COLO668 (cell line): ENCODE results near the gene PRRC2B.
A peak's percentile ranks its signal among the peaks of the same experiment; 100 is the strongest.

ENCODE experiments used
- DNase-seq: peaks from one replicate; lab custom pipeline; 2025; ENCODE audit not compliant: unreplicated experiment; lab: John Stamatoyannopoulos, UW

PRRC2B gene

DNA sequence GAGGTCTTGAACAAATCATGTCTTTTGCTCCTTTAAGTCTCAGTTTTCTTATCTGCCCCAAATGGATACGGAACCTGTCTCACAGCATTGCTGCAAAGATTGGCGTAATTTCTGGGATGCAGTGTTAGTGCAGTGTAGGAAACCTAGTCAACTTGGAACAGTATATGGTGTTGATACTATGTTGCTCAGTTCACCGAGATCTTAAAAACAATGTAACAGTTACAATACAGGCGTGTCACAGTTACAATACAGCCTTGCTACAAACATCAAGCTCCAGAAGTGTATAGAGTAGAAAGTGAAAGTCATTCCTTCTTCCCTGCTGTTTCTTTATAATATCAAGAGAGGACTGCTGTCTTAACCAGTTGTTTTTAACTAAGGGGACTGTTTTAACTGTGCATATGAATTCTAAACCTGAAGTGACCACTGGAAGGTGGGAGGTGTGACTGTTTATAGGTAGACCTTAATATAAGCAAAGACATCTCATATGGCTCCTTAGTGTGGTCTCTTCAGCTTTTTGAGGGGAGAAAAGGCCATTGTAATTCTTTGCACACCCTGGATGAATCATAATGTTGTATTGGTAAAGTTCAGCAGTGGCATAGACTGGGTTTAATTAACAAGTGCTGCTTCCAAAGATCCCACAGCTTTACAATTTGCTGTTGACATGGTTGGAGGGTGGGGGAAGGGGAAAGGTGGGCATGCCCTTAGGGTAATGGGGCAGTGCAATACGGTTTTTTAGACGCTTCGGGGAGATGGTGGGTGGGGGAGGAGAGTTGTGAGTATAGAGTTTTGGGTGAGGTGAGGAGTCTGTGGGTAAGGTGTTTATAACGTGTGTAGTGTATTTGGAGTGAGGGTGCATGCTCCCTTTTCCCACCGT is 12.9 kb downstream of the PRRC2B start:
- DNase-seq, result no peak

DNA sequence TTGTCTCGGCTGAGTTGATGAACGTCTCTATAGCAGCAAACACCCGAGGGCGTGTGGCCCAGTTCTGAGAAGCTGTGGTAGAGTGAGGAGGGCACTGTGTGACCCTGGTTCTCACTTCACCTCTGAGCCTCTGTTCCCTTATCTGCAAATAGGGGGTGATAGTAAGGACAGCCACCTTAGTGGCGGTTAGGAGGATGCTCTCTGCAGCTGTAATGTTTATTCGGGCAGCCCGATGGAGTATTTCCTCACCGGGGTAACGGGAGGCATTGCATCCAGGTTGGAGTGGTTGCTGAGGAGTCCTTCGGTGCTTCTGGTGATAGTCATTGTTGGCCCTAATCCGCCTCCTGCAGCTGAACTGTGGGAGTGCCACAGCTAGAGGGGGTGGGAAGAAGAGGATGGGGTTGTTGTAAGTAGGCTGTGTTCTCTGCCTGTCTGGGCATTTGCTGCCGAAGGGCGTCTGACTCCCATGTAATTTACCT is 13.9 kb downstream of the PRRC2B start:
- peak; percentile 36 for DNase-seq

DNA sequence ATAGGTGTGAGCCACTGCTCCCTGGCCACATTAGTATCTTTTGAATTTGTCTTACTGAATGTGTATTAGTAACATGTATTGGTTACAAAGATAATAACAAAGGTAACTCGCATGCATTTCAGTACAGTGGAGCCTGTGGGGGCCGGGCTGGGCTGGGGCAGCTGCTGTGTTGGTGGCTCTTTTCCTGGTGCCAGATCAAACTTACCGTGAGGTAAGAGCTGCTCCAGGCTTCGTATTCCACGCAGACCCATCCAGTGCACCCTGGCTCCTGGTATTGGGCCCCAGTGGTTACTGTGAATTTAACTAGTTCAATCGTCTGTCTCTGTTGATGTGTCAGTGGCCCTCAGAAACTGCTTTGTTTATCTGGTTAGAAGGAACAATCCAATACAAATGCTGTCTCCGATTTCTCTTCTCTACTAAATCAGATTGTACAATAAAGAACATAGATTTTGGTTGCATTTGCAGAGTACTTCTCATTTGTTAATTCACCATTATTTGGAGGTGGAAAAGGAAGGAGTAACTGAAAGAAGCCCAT is 15.6 kb downstream of the PRRC2B start:
- no peak for DNase-seq

DNA sequence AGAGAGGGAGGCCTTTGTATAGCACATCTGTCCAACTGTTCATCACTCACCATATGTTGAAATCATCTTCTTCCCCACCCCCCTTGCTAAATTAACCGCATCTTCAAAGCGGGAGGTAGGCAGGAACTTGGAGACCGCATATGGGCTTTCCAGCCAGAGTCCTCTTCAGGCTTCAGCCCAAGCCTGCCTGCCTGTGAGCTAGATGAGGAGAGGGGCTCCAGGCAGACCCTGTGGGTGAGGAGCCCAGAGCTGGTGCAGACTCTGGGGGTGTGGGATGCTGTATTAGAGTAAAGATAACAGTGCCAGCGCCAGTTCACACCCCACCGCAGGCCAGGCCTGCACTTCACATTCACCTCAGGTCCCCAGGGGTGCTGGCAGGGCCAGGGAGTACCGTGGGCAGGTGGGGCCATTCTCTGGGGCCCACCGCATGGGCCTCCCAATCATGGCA is 16.2 kb downstream of the PRRC2B start:
- no peak for DNase-seq

DNA sequence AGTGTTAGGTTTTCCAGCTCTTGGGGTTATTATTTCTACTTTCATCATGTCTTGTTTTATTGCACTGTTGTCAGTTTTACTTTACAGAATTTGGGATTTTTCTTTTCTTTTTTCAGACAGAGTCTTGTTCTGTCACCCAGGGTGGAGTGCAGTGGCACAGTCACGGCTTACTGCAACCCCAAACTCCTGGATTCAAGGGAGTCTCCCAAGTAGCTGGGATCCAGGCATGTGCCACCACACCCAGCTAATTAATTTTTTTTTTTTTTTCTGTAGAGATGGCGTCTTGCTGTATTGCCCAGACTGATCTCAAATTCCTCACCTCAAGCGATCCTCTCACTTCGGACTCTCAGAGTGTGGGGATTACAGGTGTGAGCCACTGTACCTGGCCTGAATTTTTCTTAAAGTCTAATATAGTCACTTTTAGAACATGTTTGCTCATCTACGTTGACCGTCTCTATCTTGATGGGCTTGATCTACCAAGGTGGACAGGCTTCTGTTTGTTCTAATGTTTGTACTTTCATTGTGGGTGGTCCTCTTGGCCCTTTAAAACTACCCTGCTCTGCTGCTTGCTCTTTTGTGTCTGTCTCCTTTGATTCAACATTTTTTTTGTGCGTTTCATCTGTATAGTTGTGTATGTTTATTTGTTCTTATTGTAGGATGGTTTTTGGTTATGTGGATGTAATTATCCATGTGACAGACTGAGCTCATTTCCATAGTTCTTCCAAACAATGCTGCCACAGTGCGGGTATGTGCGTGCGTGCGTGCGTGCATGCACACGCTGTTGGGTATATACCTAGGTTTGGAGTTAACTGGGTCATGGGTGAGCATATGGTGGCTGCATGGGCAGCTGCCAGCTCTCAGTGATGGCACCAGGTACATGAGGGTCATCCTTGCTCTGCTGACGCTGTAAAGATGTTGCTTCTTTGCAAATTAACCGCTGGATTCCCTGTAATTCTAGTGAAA is 18.1 kb downstream of the PRRC2B start:
- no peak for DNase-seq

DNA sequence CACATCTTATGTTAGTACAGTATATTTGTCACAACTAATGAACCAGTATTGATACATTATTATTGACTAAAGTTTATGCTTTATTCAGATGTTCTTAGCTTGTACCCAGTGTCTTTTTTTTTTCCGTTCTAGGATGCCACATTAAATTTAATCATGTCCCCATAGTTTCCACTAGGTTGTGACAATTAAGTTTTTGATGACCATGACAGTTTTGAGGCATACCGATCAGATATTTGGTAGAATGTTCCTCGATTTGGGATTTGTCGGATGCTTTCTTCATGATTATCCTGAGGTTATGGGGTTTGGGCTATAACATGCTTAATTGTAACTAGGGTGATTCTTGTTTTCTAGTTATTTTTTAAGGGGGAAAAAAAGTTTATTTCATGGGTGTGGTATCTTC is 22.6 kb downstream of the PRRC2B start:
- no peak for DNase-seq

GRCh38 chr9:131417264-131418142 is 23.6 kb downstream of the PRRC2B start:
- no peak for DNase-seq

DNA sequence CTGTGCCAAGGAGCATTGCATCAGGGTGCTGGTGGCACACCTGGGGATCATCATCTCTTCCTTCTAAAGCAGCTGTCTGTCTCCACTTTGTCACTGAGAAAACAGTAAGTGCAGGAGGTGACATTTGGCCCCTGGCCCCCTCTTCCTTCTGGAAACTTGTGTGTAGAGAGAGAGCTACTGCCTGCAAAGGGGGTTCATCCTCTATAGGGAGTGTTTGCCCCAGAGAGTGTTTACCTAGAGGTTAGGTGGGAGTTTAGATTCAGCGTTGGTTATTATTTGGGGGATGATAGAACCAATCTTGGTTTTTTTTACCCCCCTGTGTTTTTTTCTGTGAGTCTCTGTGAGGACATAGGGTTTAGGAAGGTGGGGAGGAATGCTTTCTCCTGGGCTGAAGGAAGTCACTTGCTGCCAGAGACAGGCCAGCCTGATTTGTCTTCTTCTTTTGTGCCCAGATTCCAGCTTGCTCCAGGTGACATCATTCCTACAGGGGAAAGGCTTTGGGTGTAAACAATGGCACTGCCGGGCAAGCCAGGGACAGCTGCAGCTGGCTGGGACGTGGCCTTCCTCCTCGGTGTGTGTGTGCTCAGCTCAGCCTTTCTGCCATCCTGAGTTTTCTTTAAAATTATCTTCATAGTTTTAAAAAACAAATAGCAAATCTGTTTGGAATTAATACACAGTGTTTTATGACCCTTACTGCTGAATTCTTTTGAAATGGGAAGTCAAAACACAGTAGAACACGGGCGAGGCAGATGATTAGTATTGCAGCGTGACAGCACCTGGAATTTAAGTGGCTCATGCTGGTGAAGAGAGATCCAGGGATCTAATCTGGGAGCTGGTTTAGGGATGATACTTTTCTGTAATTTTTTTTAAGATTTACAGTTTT is 24.5 kb downstream of the PRRC2B start:
- DNase-seq, result peak; percentile 82

DNA sequence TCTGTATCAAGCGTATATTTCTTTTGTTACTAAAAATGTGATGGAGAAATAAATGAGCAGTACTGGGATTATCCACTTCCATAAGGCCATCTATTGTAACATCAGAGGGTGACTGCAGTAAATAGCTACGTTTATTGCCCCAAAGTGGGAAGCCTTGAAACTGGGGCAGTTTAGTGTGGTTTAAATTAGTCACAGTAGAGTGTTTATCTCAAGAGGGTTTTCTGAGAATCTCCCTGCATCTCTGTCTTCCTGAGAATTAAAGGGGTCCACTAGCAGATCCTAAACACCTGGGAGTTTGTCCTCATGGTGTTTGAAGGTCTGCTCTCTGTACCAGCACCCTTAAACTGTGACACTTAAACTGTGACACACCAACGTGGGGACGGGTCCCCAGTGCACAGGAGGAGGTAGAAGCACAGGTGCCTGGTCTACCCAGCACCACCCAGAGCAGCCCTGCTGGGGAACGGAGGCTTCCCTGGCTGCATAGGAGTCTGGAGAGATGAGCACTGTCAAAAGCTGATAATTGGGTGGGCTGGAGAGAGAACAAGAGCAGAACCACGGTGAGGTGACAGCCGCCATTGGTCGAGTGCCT is 25.2 kb downstream of the PRRC2B start:
- DNase-seq, result no peak

DNA sequence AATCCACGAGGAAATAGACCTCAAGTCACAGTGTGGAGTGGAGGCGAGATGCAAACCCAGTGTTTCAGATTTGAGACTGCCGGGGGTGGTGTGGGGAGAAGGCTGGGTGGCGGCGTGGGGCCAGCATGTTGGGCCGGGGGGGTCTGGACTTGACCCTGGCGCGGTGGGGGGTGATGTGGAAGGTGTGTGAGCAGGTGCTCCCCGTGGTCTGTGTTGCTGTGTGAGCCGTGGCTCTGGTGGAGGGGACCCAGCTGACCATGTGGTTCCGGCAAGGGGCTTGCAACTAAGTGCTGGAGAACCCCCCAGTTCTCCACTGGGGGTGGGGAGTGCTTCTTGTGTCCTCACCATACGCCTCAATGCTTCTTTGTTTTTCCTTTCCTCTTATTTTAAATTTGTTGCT is 25.8 kb downstream of the PRRC2B start:
- no peak for DNase-seq

- DNase-seq, result no peak
Measured at GRCh38 chr9:131420980-131421624, 27.2 kb downstream of the PRRC2B start.

- no peak for DNase-seq
Measured at GRCh38 chr9:131421691-131422090, 27.8 kb downstream of the PRRC2B start.

DNA sequence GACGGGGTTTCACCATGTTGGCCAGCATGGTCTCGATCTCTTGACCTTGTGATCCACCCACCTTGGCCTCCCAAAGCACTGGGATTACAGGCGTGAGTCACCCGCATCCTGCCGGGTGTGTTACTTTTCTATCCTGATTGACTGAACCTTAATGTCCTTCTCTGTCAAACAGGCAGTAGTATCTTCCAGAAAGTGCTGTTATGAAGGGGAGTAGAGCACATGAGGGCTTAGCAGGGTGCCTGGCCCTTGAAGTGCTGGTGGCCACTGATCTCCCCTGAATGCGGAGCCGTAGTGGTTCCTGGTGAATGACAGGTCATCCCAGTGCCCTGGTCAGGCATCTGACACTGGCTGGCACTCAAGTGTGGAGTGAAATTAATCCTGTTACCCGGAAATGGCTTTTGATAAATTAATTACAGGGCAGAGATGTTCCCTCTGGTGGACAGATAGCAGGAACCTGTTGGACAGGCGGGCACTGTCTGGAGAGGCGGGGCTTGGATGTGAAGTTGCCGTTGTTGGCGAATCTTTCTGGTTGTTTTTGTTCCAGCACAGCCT is 28.4 kb downstream of the PRRC2B start:
- peak; percentile 37 for DNase-seq

GRCh38 chr9:131423171-131423581 is 29.3 kb downstream of the PRRC2B start:
- peak; percentile 85 for DNase-seq

DNA sequence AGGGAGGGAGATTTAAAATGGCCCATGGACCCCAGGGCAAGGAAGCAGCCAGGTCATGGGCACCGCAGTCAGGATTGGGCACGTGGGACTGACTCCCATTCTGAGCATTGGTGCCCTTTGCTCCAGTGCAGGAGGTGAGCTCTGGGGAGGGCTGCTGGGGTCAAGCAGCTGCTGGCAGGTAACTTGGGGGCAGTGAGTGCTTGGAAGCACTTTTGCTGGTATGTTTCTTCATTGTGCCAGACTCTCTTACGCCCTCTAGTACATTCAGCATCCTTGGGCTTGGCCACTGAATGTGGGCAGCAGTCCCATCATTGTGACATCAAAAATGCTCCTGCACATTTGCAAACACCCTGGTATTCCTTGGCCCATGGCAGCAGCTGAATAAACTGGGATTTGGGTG is 32.7 kb downstream of the PRRC2B start:
- DNase-seq, result no peak

- no peak for DNase-seq
Measured at GRCh38 chr9:131429121-131430012, 35.5 kb downstream of the PRRC2B start.

DNA sequence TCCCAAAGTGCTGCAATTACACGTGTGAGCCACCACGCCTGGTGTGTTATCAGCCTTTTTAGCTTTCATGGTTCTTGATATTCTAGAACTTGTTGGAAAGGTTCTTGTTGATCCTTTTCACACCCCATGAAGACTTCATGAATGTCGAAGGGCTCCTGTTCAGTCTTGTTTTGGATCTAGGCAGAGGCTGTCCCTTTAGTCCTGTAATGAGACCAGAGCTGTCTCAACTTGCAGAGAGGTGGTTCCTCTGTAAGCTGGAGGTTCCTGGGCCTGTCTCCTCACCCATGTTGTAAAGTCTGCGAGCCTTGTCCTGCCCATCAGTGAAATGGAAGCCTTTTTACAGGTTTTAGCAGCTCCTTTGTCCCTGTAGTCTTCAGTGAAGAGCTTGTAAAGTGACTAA is 38.2 kb downstream of the PRRC2B start:
- no peak for DNase-seq
